LNCaP clone FGC (cell line): ENCODE measurements around the gene ERBB4.

Source experiments
- DNase-seq: peaks from one replicate; pipeline ENCODE4 v3.0.0-alpha.2; 2011; ENCODE audit warnings: low read depth
- H3K4me3 ChIP-seq: 2 replicates; pipeline ENCODE4 v1.5.1; 2011; ENCODE audit warnings: mild to moderate bottlenecking, low read depth, low read length, control low read depth
- TF ChIP-seq, protein P1 (sequence below): IDR thresholded peaks from 2 replicates; pipeline ENCODE4 v1.5.1; 2012; ENCODE audit warnings: mild to moderate bottlenecking; ENCODE audit not compliant: control insufficient read depth, insufficient read depth; ENCODE audit errors: extremely low read depth

Gene ERBB4

DNA sequence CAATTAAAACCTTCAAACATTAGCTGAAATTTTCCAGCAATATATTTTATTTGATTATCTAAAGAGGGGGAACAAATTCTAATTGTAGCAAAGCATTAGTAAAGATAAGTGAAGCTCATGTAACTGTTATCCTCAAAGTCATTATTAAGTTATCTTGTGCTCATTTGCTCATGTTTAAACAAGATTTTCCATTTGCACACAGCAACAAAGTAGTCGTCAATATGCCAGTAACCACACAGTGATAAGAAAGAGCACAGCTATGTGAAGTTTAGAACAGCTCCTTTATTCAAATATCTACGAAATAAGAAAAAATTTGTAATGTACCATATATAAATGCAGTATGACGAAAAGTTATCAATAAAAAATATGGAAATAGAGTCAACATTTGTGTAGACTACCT, 159.5 kb downstream of the ERBB4 start:
- DNase-seq, result no peak
- TF ChIP-seq, protein P1, sequence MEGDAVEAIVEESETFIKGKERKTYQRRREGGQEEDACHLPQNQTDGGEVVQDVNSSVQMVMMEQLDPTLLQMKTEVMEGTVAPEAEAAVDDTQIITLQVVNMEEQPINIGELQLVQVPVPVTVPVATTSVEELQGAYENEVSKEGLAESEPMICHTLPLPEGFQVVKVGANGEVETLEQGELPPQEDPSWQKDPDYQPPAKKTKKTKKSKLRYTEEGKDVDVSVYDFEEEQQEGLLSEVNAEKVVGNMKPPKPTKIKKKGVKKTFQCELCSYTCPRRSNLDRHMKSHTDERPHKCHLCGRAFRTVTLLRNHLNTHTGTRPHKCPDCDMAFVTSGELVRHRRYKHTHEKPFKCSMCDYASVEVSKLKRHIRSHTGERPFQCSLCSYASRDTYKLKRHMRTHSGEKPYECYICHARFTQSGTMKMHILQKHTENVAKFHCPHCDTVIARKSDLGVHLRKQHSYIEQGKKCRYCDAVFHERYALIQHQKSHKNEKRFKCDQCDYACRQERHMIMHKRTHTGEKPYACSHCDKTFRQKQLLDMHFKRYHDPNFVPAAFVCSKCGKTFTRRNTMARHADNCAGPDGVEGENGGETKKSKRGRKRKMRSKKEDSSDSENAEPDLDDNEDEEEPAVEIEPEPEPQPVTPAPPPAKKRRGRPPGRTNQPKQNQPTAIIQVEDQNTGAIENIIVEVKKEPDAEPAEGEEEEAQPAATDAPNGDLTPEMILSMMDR, result no peak
- H3K4me3 ChIP-seq, result no peak overlapping the region

DNA sequence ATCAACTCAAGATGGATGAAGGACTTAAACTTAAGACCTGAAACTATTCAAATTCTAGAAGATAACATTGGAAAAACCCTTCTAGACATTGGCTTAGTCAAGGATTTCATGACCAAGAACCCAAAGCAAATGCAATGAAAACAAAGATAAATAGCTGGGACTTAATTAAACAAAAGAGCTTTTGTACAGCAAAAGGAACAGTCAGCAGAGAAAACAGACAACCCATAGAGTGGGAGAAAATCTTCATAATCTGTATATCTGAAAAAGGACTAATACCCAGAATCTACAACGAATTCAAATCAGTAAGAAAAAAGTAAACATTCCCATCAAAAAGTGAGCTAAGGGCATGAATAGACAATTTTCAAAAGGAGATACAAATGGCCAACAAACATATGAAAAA, 171.2 kb downstream of the ERBB4 start:
- TF ChIP-seq, protein P1, result no peak
- no peak for DNase-seq

DNA sequence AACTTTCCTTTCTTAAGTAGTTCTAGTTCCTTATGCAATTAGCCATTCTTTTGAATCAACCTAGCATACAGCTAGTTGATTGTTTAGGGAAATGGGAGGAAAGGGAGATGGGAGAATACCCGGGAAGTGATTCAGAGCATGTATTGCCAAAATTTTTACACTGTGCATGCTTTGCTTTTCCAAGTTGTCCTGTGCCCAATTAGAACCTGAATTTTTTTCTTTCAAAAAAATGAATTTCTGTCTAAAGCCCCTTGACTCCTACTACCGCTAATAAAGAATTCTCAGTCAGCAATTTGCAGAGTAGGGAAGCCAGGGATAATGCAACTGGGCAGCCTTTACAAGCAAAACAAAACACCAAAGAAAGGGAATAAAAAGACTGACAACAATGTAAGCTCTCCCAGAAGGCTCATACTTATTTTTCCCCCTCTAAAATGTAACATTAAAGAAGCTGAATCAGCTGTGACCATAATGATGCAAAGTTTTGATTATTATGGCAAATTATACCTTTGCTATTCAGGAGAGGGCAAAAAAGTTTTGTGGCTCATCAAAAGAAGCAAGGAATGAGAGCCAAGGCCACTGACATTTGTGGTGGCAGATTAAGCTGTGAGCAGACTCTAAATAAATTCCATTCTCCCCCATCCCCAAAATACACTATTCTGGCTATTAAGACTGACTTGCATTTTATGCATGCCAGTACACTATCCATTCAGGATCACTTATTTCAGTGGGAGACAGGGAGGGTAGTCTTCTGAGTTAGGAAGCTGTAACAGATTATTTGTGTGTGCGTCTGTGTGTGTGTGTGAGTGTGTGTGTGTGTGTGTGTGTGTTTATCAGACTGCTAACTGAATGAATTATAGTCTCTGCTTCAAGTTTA, 174.3 kb downstream of the ERBB4 start:
- no peak overlapping the region for H3K4me3 ChIP-seq
- no peak for DNase-seq
- TF ChIP-seq, protein P1, result no peak

More for the DNA sequence above, 171.2 kb downstream of the ERBB4 start:
- H3K4me3 ChIP-seq, result no peak overlapping the region

DNA sequence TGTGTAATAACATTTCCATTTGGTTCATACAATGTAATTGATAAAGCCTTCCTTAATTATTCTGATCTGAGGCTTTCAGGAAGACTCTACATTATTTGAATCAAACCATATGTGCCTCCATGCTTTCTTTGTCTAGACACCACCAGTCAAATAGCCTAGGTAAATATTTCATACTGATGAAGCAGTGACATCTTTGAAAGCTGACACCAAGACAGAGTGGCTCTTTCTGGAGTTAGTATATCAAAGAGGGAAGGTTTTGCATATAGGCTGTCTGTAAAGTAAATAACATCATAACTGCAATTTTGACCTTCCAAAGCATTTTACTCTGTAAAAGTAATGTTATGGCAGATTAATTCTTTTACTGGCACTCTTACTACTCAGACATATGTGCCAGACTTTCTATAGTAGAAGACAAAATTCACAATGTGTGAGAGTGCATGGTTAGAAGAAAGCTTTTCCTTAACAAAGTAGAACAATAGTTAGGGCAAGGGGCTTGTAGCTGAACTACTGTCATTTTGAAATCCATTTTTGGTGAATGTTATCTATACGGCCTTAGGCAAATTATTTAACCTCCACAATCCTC, 177.3 kb downstream of the ERBB4 start:
- no peak for DNase-seq
- H3K4me3 ChIP-seq, result no peak overlapping the region
- TF ChIP-seq, protein P1, result no peak

DNA sequence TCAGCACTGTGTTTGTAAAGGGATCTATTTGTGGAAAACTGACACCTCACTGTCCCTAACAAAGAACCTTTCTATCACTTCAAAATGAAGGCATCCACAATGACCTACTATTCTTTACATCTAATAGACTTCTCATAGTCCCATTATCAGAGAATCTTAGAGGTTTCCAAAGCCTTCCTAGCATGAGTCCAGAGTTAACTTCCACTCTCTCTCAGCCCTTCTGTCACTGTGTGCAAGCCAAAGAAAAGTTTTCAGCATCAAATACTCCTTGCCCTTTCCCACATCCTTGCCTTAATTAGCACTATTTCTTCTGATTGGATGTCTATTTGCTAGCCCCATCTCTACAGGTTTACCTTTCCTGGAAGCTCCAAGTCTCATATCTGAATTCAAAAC, 178.5 kb downstream of the ERBB4 start:
- DNase-seq, result no peak
- TF ChIP-seq, protein P1, result no peak
- no peak overlapping the region for H3K4me3 ChIP-seq

DNA sequence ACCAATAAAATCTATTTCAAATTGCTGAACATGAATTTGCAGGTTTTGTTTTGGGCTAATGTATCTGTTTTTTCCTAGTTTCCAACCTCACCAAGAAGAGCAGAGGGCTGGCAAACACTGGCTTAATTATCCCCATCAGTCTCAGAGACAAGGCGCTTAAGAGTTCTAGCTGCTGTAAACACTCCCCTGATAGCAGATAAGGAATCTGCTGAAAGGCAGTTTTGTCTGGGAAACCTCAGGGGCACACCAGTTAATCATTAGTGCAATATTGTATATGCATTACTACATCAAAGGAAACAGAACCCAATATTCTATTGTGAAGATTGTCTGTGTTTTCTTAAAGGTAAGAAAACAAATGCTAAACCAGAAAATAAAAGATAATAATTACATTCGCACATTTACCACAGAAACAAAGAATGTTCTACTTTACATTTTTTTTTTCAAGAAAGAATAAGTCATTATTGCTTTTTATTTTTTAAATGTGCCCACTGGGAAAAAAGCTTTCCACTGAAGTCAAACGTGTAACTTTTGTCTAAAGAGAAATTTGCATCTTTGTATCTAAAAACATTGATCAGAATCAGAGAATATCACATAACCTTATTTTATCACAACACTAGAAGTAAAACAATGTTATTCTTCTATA, 179.1 kb downstream of the ERBB4 start:
- DNase-seq, result no peak
- TF ChIP-seq, protein P1, result no peak
- no peak overlapping the region for H3K4me3 ChIP-seq
